Keratinocyte (primary cell): Measurements from ENCODE around the gene CYP46A1. TPM values are rescaled to one million over a fixed set of nuclear protein-coding genes. Genes with fewer than 3 reads are reported as not detected.

Experiments
- DNase-seq: peaks from one replicate; pipeline ENCODE4 v3.0.0-alpha.2; 2011; ENCODE audit warnings: low read depth, missing footprints, low spot score
- FAIRE-seq: peaks from 2 replicates; lab custom pipeline; 2011; peaks lifted over from hg19 to GRCh38; lab: Jason Lieb, UNC
- H2AFZ ChIP-seq: 2 replicates; pipeline ENCODE4 v1.6.0; 2012; ENCODE audit warnings: low read length, control low read depth, inconsistent platforms; ENCODE audit not compliant: control insufficient read depth
- H3K27ac ChIP-seq: 2 replicates; pipeline ENCODE4 v1.5.1; 2011; ENCODE audit warnings: low read length; ENCODE audit not compliant: control insufficient read depth, insufficient read depth
- H3K27me3 ChIP-seq: 3 replicates; pipeline ENCODE4 v1.6.0; 2011; ENCODE audit warnings: low read length; ENCODE audit not compliant: control insufficient read depth, insufficient read depth; ENCODE audit errors: extremely low read depth
- H3K36me3 ChIP-seq, 2 experiments: 2 replicates in 1 of 2; 3 replicates in 1 of 2; pipeline ENCODE4 v1.5.1; 2011; ENCODE audit warnings: low read length in 2 of 2, mild to moderate bottlenecking in 1 of 2; ENCODE audit not compliant: control insufficient read depth in 2 of 2, insufficient read depth in 2 of 2; ENCODE audit errors: extremely low read depth in 1 of 2
- H3K4me1 ChIP-seq: 3 replicates; pipeline ENCODE4 v1.5.1; 2011; ENCODE audit warnings: low read length; ENCODE audit not compliant: control insufficient read depth, insufficient read depth; ENCODE audit errors: extremely low read depth
- H3K4me2 ChIP-seq: 3 replicates; pipeline ENCODE4 v1.6.0; 2011; ENCODE audit warnings: low read depth, low read length; ENCODE audit not compliant: control insufficient read depth, insufficient read depth; ENCODE audit errors: extremely low read depth
- H3K4me3 ChIP-seq, 3 experiments: fragments of 200-600 bp in 1 of 3; sonication (generic) in 1 of 3; 2 replicates in 2 of 3; 3 replicates in 1 of 3; pipeline ENCODE4 v1.5.1; 2011 to 2016; ENCODE audit warnings: low read length in 3 of 3, mild to moderate bottlenecking in 3 of 3, control low read depth in 2 of 3, inconsistent platforms in 1 of 3, low read depth in 1 of 3, mixed read lengths in 1 of 3, mixed run types in 1 of 3, moderate library complexity in 1 of 3; ENCODE audit not compliant: control insufficient read depth in 2 of 3, insufficient read depth in 2 of 3; ENCODE audit errors: extremely low read depth in 1 of 3
- H3K79me2 ChIP-seq: 2 replicates; pipeline ENCODE4 v1.6.0; 2012; ENCODE audit warnings: low read length; ENCODE audit not compliant: control insufficient read depth, insufficient read depth
- H3K9ac ChIP-seq: 3 replicates; pipeline ENCODE4 v1.6.0; 2011; ENCODE audit warnings: low read length; ENCODE audit not compliant: control insufficient read depth, insufficient read depth; ENCODE audit errors: extremely low read depth
- H3K9me1 ChIP-seq: 3 replicates; pipeline ENCODE4 v1.6.0; 2011; ENCODE audit warnings: low read length; ENCODE audit not compliant: control insufficient read depth, insufficient read depth; ENCODE audit errors: extremely low read depth
- H3K9me3 ChIP-seq: 2 replicates; pipeline ENCODE4 v1.5.1; 2012; ENCODE audit warnings: low read depth, low read length; ENCODE audit not compliant: control insufficient read depth
- H4K20me1 ChIP-seq: 3 replicates; pipeline ENCODE4 v1.6.0; 2011; ENCODE audit warnings: low read length; ENCODE audit not compliant: control insufficient read depth, insufficient read depth; ENCODE audit errors: extremely low read depth
- EZH2 ChIP-seq: IDR thresholded peaks from one replicate; pipeline ENCODE4 v1.6.1; 2012; ENCODE audit warnings: inconsistent platforms, mild to moderate bottlenecking, low read length, moderate library complexity
- dilution Hi-C: fragments of 300-500 bp; cut with MboI; formaldehyde crosslinking; loops from one replicate; pipeline ENCODE4 v1.7.0; 2020; ENCODE audit warnings: low sequenced_read_pairs; ENCODE audit not compliant: extremely low pct_ligation_motif_present
- polyA minus RNA-seq, 3 experiments: library from RNA; depleted of rRNA, polyadenylated mRNA; stranded (reverse); fragments of >200 nt; gene quantifications; 1 replicate in 1 of 3; 2 replicates in 1 of 3; 3 replicates in 1 of 3; pipeline ENCODE4 v1.2.3, GENCODE V29; 2011
- polyA plus RNA-seq, 5 experiments: library from polyadenylated mRNA; depleted of rRNA in 3 of 5; stranded (reverse) in 3 of 5; stranded (forward) in 1 of 5; unstranded in 1 of 5; fragments of >200 nt; gene quantifications; 1 replicate in 1 of 5; 2 replicates in 3 of 5; 3 replicates in 1 of 5; pipeline versions ENCODE4 v1.2.1 to v1.2.3, GENCODE V29; 2011 to 2012; ENCODE audit warnings: missing spikeins in 2 of 5, low read depth in 1 of 5, low replicate concordance in 1 of 5
- TF ChIP-seq, protein P1 (sequence below), 3 experiments: IDR thresholded peaks in 1 of 3; conservative IDR thresholded peaks in 1 of 3; optimal IDR thresholded peaks in 1 of 3; 2 replicates in 2 of 3; 3 replicates in 1 of 3; pipeline versions ENCODE3 to v1.5.1; 2011; ENCODE audit warnings: low read length in 3 of 3, mild to moderate bottlenecking in 3 of 3, moderate library complexity in 2 of 3, control low read depth in 1 of 3, inconsistent platforms in 1 of 3; ENCODE audit not compliant: insufficient read depth in 2 of 3; ENCODE audit errors: extremely low read depth in 1 of 3

CYP46A1 gene
- polyA plus RNA-seq (0.01 TPM in 2 of 3 replicates, not detected in the other), polyA minus RNA-seq (not detected in 3 replicates)
- 0.05 TPM for polyA plus RNA-seq (2011; ENCODE audit: low read depth)
- polyA plus RNA-seq (2011; cell fraction: cytosol; rRNA removed) = not detected in 2 replicates
- polyA plus RNA-seq (2011; cell fraction: nucleus; rRNA removed) = 0.01 and 0.12 TPM in 2 replicates
- polyA plus RNA-seq (2012; ENCODE audit: low replicate concordance) = 0.02 TPM in 1 of 2 replicates, not detected in the other
- not detected for polyA minus RNA-seq (2011; cell fraction: cytosol; rRNA and poly(A)+ RNA removed)
- not detected in 2 replicates for polyA minus RNA-seq (2011; cell fraction: nucleus; rRNA and poly(A)+ RNA removed)

DNA sequence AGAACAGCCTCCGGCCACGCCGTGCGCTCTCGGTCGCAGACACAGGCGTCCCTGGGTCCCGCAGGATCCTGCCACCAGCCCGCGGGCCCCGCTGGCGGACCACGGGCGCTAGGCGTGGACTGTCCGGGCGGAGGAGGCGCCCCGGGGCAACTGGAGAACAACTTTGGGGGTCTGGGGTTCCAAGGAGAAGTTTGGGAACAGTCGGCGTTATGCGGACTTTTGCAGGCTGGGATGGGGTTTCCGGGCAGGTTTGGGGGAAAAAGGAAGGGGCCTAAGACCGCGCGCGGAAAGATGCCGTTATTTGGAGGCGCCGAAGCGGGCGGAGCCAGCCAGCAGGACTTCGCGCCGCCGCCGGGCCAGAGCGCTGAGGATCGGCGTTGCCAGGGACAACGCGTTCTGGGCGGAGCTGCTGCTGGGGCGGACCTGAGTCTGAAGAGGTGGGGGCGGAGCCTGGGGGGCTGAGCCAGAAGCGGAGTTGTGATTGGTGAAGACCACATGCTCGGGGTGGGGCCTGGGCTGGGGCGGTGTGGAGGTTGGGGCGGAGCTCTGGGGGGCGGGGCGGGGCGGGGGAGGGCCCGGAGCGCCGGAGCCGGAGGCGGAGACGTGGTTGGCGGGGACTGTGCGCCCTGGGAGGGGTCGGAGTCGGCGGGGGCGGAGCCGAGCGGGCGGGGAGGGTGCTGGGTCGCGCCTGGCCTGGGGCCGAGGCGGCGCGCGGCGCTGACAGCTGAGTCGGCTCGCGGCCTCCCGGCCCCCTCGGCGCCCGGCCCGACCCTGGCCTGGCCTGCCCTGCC, at the start of gene CYP46A1:
CYP46A1 (plus strand) TSS at position 680 of the 791 bp plus-strand sequence. CDS start 120 bp downstream, outside the sequence.
- Histone ChIP-seq H3K4me3 (peak within 1 kb of the TSS; percentile 72 to 96 (median 86)), H3K9ac (peak within 1 kb of the TSS; percentile 85), H4K20me1 (no peaks in the 10 kb centered on the region), H3K27ac (peak within 1 kb of the TSS; percentile 56), H3K79me2 (no peaks in the 10 kb centered on the region), H3K9me3 (no peaks in the 10 kb centered on the region), H3K9me1 (no peaks in the 10 kb centered on the region), H3K36me3 (no peaks in the 10 kb centered on the region), H3K4me1 (peaks cover 5% of the 10 kb centered on the region), H2AFZ (peak within 1 kb of the TSS; percentile 84), H3K27me3 (peaks cover 15% of the 10 kb centered on the region), H3K4me2 (peak within 1 kb of the TSS; percentile 93)
- TF ChIP-seq EZH2 = no peak
- TF ChIP-seq, protein P1, sequence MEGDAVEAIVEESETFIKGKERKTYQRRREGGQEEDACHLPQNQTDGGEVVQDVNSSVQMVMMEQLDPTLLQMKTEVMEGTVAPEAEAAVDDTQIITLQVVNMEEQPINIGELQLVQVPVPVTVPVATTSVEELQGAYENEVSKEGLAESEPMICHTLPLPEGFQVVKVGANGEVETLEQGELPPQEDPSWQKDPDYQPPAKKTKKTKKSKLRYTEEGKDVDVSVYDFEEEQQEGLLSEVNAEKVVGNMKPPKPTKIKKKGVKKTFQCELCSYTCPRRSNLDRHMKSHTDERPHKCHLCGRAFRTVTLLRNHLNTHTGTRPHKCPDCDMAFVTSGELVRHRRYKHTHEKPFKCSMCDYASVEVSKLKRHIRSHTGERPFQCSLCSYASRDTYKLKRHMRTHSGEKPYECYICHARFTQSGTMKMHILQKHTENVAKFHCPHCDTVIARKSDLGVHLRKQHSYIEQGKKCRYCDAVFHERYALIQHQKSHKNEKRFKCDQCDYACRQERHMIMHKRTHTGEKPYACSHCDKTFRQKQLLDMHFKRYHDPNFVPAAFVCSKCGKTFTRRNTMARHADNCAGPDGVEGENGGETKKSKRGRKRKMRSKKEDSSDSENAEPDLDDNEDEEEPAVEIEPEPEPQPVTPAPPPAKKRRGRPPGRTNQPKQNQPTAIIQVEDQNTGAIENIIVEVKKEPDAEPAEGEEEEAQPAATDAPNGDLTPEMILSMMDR (optimal IDR thresholded peaks at IDR 0.05 in 1 of 3, IDR thresholded peaks at IDR 0.05 in 1 of 3, conservative IDR thresholded peaks at IDR 0.05 in 1 of 3; ENCODE audit: extremely low read depth in 1 of 3, insufficient read depth in 2 of 3, low read length in 3 of 3) = no peak
- FAIRE-seq = peak; percentile 9
- dilution Hi-C loops = no loop called here
- DNase-seq = peak; percentile 95

DNA sequence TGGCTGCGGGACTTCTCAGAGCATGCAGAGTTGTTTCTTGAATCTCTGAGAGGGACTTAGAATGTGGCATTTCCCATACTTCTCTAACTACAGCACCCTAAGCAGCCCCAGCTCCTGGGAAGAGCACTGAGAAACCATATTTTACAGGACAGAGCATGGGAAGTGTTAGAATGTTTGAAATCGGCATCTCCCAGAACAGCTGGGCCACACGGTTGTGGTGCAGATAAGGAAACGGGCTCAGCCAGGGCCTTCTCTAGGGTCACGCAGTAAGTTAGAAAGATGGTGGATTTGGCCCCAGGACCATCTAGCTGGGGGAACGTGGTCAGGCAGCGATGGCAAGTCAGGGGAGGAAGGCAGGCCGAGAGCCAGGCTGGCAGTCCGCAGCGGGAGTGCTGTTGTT, 49.7 kb upstream of the CYP46A1 start:
- TF ChIP-seq, protein P1 (optimal IDR thresholded peaks at IDR 0.05 in 1 of 3, IDR thresholded peaks at IDR 0.05 in 1 of 3, conservative IDR thresholded peaks at IDR 0.05 in 1 of 3; ENCODE audit: extremely low read depth in 1 of 3, insufficient read depth in 2 of 3, low read length in 3 of 3) = no peak
- TF ChIP-seq EZH2 = no peak
- Histone ChIP-seq H3K27ac (no peak overlapping the region), H3K4me1 (no peaks in the 10 kb centered on the region), H3K9me3 (no peaks in the 10 kb centered on the region), H2AFZ (no peak overlapping the region), H3K79me2 (no peaks in the 10 kb centered on the region), H3K9ac (no peak overlapping the region), H3K9me1 (no peaks in the 10 kb centered on the region), H3K36me3 (no peaks in the 10 kb centered on the region), H3K27me3 (peaks cover 6% of the 10 kb centered on the region), H3K4me2 (no peak overlapping the region), H4K20me1 (no peaks in the 10 kb centered on the region), H3K4me3 (no peak overlapping the region)
- dilution Hi-C loops = no loop called here
- DNase-seq = no peak
- FAIRE-seq = no peak
